Gastrocnemius medialis (tissue), 4 donors: ENCODE measurements around the gene ITGA4.

Source experiments
- CTCF ChIP-seq, 5 experiments: fragments of 450-650 bp in 3 of 5; fragments of 200-600 bp in 2 of 5; sonication (generic) in 2 of 5; IDR thresholded peaks in 4 of 5; conservative IDR thresholded peaks in 1 of 5; 1 replicate in 4 of 5; 2 replicates in 1 of 5; pipeline ENCODE4 v1.5.1; 2016 to 2019; ENCODE audit warnings: antibody characterized with exemption in 5 of 5, mild to moderate bottlenecking in 3 of 5, moderate library complexity in 3 of 5
- POLR2A ChIP-seq, 2 donors: fragments of 450-650 bp; IDR thresholded peaks; one replicate each; pipeline ENCODE4 v1.6.1; 2017; ENCODE audit warnings: antibody characterized with exemption in 2 of 2, mild to moderate bottlenecking in 2 of 2, moderate library complexity in 2 of 2

DNA sequence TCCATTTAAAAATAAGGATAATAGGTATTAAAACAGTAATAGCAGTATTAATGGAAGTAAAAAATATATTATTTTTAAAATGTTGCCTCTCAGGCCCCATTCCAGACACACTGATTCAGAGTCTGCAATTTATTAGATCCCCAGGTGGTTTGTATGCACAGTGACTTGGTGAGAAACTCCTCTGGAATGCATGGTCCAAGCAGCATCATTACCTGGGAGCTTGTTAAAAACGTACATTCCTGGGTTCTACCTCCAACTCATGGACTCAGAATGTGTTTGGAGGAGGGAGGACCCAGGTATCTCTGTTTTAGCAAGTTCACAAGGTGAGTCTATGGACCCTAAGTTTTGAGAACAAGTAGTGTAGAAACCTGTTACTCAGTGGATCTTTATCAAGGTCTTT, 95.6 kb downstream of the ITGA4 start:
- TF ChIP-seq CTCF (IDR thresholded peaks at IDR 0.05 in 4 of 5, conservative IDR thresholded peaks at IDR 0.05 in 1 of 5) (no peak), POLR2A (IDR thresholded peaks at IDR 0.05) (no peak)
